SU-DHL-6 (cell line): ENCODE results near the gene KCNJ4.

ENCODE experiments used
- H2AFZ ChIP-seq: fragments of 200-600 bp; sonication (generic); 2 replicates; pipeline ENCODE4 v1.6.1; 2014; ENCODE audit warnings: low read depth, mild to moderate bottlenecking, moderate library complexity, mixed read lengths, antibody characterized with exemption, low read length; ENCODE audit not compliant: severe bottlenecking
- H3F3A ChIP-seq: fragments of 200-600 bp; shearing (Covaris generic); 2 replicates; pipeline ENCODE4 v1.6.0; 2016; ENCODE audit warnings: antibody characterized with exemption, mild to moderate bottlenecking; ENCODE audit not compliant: insufficient read depth
- H3K27ac ChIP-seq: fragments of 200-600 bp; sonication (generic); 2 replicates; pipeline ENCODE4 v1.5.1; 2016; ENCODE audit warnings: low read depth, mild to moderate bottlenecking, low read length, moderate library complexity, mixed read lengths
- H3K27me3 ChIP-seq: fragments of 200-600 bp; sonication (generic), shearing (Covaris generic); 2 replicates; pipeline ENCODE4 v1.6.0; 2014; ENCODE audit warnings: mild to moderate bottlenecking, low read length
- H3K36me3 ChIP-seq: fragments of 200-600 bp; sonication (generic); 2 replicates; pipeline ENCODE4 v1.6.1; 2014; ENCODE audit warnings: mild to moderate bottlenecking, low read length, mixed read lengths
- H3K4me2 ChIP-seq: fragments of 300-600, 200-600 bp; shearing (Covaris generic), sonication (generic); 2 replicates; pipeline ENCODE4 v1.6.0; 2014; ENCODE audit warnings: low read length, low read depth, mild to moderate bottlenecking; ENCODE audit not compliant: poor library complexity, severe bottlenecking
- H3K4me3 ChIP-seq: fragments of 200-600 bp; sonication (generic); 2 replicates; pipeline ENCODE4 v1.5.1; 2014; ENCODE audit warnings: antibody characterized with exemption, low read length, mild to moderate bottlenecking, mixed read lengths; ENCODE audit not compliant: insufficient read depth, poor library complexity, severe bottlenecking
- H3K79me2 ChIP-seq: fragments of 200-600 bp; sonication (generic); 2 replicates; pipeline ENCODE4 v1.6.1; 2014; ENCODE audit warnings: mild to moderate bottlenecking, low read length, moderate library complexity; ENCODE audit not compliant: insufficient read depth
- H3K9ac ChIP-seq: fragments of 200-600 bp; sonication (generic); 2 replicates; pipeline ENCODE4 v1.7.0; 2014; ENCODE audit warnings: mild to moderate bottlenecking, low read length
- H3K9me2 ChIP-seq: fragments of 200-600 bp; sonication (generic); replicated peaks from 2 replicates; pipeline ENCODE4 v1.6.1; 2014; ENCODE audit warnings: low read length; ENCODE audit not compliant: insufficient read depth
- H3K9me3 ChIP-seq: fragments of 200-600 bp; sonication (generic); 2 replicates; pipeline ENCODE4 v1.6.1; 2014; ENCODE audit warnings: low read length, mixed read lengths; ENCODE audit not compliant: insufficient read depth
- H4K20me1 ChIP-seq: fragments of 200-600 bp; sonication (generic); 2 replicates; pipeline ENCODE4 v1.6.1; 2014; ENCODE audit warnings: low read depth, mild to moderate bottlenecking, antibody characterized with exemption, low read length, moderate library complexity, mixed read lengths
- CTCF ChIP-seq: fragments of 200-600 bp; sonication (generic); IDR thresholded peaks from one replicate; pipeline ENCODE4 v1.5.1; 2017; ENCODE audit warnings: antibody characterized with exemption, mild to moderate bottlenecking, low read length, moderate library complexity; ENCODE audit not compliant: insufficient read depth, poor library complexity, severe bottlenecking
- EZH2phosphoT487 ChIP-seq: fragments of 200-600 bp; sonication (generic), shearing (Covaris generic); conservative IDR thresholded peaks from 2 replicates; pipeline ENCODE4 v1.6.1; 2018; ENCODE audit warnings: mild to moderate bottlenecking, antibody characterized with exemption, low read length, moderate library complexity, mixed read lengths

The KCNJ4 gene

DNA sequence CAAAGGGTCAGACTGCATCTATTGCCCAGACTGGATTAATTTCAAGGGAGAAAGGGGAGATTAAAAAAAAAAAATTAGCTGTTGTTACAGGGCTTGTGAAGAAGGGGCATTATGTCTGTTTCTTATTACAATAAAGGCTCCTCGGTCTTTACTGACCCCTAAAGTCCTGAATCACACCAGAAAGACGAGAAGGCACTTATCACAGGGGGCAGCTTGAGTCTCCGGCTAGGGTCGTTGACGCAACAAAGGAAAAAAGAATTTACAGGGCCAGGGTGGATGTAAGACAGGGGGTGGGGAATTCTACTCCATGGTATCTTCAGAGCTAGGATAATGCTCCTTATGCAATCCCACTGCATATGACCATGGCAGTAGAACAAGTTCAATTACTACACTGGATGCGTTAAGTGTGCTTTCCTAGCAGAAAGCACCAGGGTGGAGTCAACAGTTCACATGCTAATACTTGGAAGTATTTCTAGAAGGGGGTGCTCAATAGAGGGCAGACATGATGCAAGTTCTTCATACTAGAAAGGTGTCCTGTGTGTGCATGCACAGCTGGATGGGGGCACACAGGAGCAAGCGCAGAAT, 34.7 kb upstream of the KCNJ4 start:
- no peak overlapping the region for H2AFZ ChIP-seq
- H3K79me2 ChIP-seq = peaks cover 6% of the 10 kb centered on the region
- no peaks in the 10 kb centered on the region for H3K9me3 ChIP-seq
- H3K9me2 ChIP-seq = no peaks in the 10 kb centered on the region
- TF ChIP-seq EZH2phosphoT487 (no peak), CTCF (no peak)
- H3K4me2 ChIP-seq = no peak overlapping the region
- no peak overlapping the region for H3K9ac ChIP-seq
- no peak overlapping the region for H3K27ac ChIP-seq
- peaks cover 82% of the 10 kb centered on the region for H3K36me3 ChIP-seq
- H3F3A ChIP-seq = peaks cover 37% of the 10 kb centered on the region; the same call in 1 of the 2 replicates
- peaks cover 11% of the 10 kb centered on the region; the same call in 1 of the 2 replicates for H4K20me1 ChIP-seq
- no peaks in the 10 kb centered on the region for H3K27me3 ChIP-seq
- H3K4me3 ChIP-seq = no peak overlapping the region

DNA sequence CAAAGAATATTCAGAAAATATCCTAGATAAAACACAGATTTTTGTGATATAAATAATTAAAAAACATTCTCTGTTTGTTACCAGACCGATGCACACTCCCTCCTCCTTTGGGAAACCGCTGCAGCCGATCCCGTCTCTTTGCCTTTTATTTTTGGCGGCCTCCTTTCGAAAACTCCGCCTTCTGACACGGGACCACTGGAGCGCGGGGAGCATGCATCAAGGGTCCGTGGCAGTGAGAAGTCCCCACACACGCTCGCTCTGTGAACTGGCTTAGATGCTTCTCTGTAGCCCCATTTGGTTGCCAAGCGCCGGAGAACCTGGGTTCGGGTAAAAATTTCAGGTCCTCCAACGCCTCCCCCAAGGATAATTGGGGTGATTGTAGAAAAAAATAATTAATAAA, 34.1 kb upstream of the KCNJ4 start:
- Histone ChIP-seq H3F3A (peaks cover 37% of the 10 kb centered on the region), H3K36me3 (peaks cover 82% of the 10 kb centered on the region), H3K4me2 (no peak overlapping the region), H3K9me3 (no peaks in the 10 kb centered on the region), H3K27ac (no peak overlapping the region), H4K20me1 (peaks cover 8% of the 10 kb centered on the region; the same call in 1 of the 2 replicates), H3K79me2 (peaks cover 4% of the 10 kb centered on the region), H3K9ac (no peak overlapping the region), H3K4me3 (no peak overlapping the region), H2AFZ (no peak overlapping the region), H3K9me2 (no peaks in the 10 kb centered on the region), H3K27me3 (no peaks in the 10 kb centered on the region)
- TF ChIP-seq EZH2phosphoT487 (no peak), CTCF (no peak)

- no peaks in the 10 kb centered on the region for H3K9me2 ChIP-seq
- no peak overlapping the region for H3K4me3 ChIP-seq
- H3K9me3 ChIP-seq = no peaks in the 10 kb centered on the region
- H3K79me2 ChIP-seq = peaks cover 4% of the 10 kb centered on the region; the same call in 1 of the 2 replicates
- no peak for TF ChIP-seq CTCF
- H4K20me1 ChIP-seq = peaks cover 8% of the 10 kb centered on the region; the same call in 1 of the 2 replicates
- H3K4me2 ChIP-seq = no peak overlapping the region
- H3K27ac ChIP-seq = no peak overlapping the region
- H3K9ac ChIP-seq = no peak overlapping the region
- H3K27me3 ChIP-seq = no peaks in the 10 kb centered on the region
- peaks cover 43% of the 10 kb centered on the region for H3F3A ChIP-seq
- peaks cover 83% of the 10 kb centered on the region for H3K36me3 ChIP-seq
- H2AFZ ChIP-seq = no peak overlapping the region
Observed at GRCh38 chr22:38487946-38488345, 32.9 kb upstream of the KCNJ4 start.
